Measurements from ENCODE around the gene WDR74. TPM values are rescaled to one million over a fixed set of nuclear protein-coding genes. Genes with fewer than 3 reads are reported as not detected.

The WDR74 gene
- total and polyA plus RNA-seq, 9 of the 15 experiments (the other 6 are each of a cell fraction or from before 2014, with no cell fraction given), result 32.7 to 210 (median 114) TPM

- TF ChIP-seq ATF2 (CRISPR knock-in tag; IDR thresholded peaks at IDR 0.05) (peak; percentile 74; the same call in 1 of the 2 replicates), HNRNPH1 (optimal IDR thresholded peaks at IDR 0.05; ENCODE audit: low read depth, low read length) (no peak), ZNF512 (tag; IDR thresholded peaks at IDR 0.05) (no peak), NCOR1 (IDR thresholded peaks at IDR 0.05) (peak; percentile 86), HDAC3 (IDR thresholded peaks at IDR 0.05; ENCODE audit: borderline replicate concordance, partially characterized antibody) (peak; percentile 66), DNMT1 (IDR thresholded peaks at IDR 0.05) (no peak; the same call in 1 of the 2 replicates), NFYB (IDR thresholded peaks at IDR 0.05; ENCODE audit: extremely low read depth, insufficient read length) (no peak), RB1 (IDR thresholded peaks at IDR 0.05; ENCODE audit: low read depth) (peak; percentile 89), ZNF3 (CRISPR knock-in tag; IDR thresholded peaks at IDR 0.05) (0 out of 2 replicates have a peak, but pooled peaks have one; percentile 58), SMAD3 (CRISPR knock-in tag; conservative IDR thresholded peaks at IDR 0.05) (peak; percentile 66; the same call in 1 of the 2 replicates), GTF2E2 (tag; IDR thresholded peaks at IDR 0.05) (peak; percentile 99), ZNF347 (CRISPR knock-in tag; IDR thresholded peaks at IDR 0.05; ENCODE audit: low read depth) (no peak), ZNF232 (CRISPR knock-in tag; IDR thresholded peaks at IDR 0.05) (0 out of 2 replicates have a peak, but pooled peaks have one; percentile 80), CREB5 (CRISPR knock-in tag; IDR thresholded peaks at IDR 0.05) (0 out of 2 replicates have a peak, but pooled peaks have one; percentile 9), NUFIP1 (IDR thresholded peaks at IDR 0.05; ENCODE audit: partially characterized antibody) (no peak), NONO (IDR thresholded peaks at IDR 0.05; ENCODE audit: low read depth in 2 of 2, low read length in 1 of 2) (peak; percentile 42 to 76; a peak in 2 of 4 replicates), HDAC1 (IDR thresholded peaks at IDR 0.05) (peak; percentile 90 to 97)
These were observed 16.4 kb upstream of the WDR74 start (continued) for GRCh38 chr11:62855571-62856332.

All from K562 (cell line).